ENCODE results near the gene MYRF.
A peak's percentile ranks its signal among the peaks of the same experiment; 100 is the strongest.

MYRF gene

GRCh38 chr11:61820174-61820573 is 67.7 kb downstream of the MYRF start:
- Histone ChIP-seq H3K4me1 (no peaks in the 10 kb centered on the region), H3K9me3 (no peaks in the 10 kb centered on the region), H3K4me3 (ENCODE audit: low read depth, low read length) (no peak overlapping the region), H3K27me3 (no peaks in the 10 kb centered on the region), H3K36me3 (no peaks in the 10 kb centered on the region)
- TF ChIP-seq CTCF (IDR thresholded peaks at IDR 0.05; ENCODE audit: low read depth, low read length): no peak
- DNase-seq: no peak

- Histone ChIP-seq H3K27me3 (no peaks in the 10 kb centered on the region), H3K36me3 (no peaks in the 10 kb centered on the region), H3K4me3 (ENCODE audit: low read depth, low read length) (peak overlapping the region; percentile 85), H3K9me3 (no peaks in the 10 kb centered on the region), H3K4me1 (no peaks in the 10 kb centered on the region)
- no peak for TF ChIP-seq CTCF (IDR thresholded peaks at IDR 0.05; ENCODE audit: low read depth, low read length)
- DNase-seq: no peak
Observed at GRCh38 chr11:61826930-61827570, 74.6 kb downstream of the MYRF start.

GRCh38 chr11:61827571-61828378 is 75.3 kb downstream of the MYRF start, which contains the start of gene FADS2:
Gene FADS2, plus strand, starts transcription at chr11:61828300. Its CDS starts 91 bp downstream, at chr11:61828391.
- H3K36me3 ChIP-seq: no peaks in the 10 kb centered on the region
- peak within 1 kb of the TSS; percentile 85 for H3K4me3 ChIP-seq (ENCODE audit: low read depth, low read length)
- H3K9me3 ChIP-seq: no peaks in the 10 kb centered on the region
- peak; percentile 93 for DNase-seq
- TF ChIP-seq CTCF (IDR thresholded peaks at IDR 0.05; ENCODE audit: low read depth, low read length): no peak
- H3K27me3 ChIP-seq: no peaks in the 10 kb centered on the region
- no peaks in the 10 kb centered on the region for H3K4me1 ChIP-seq

- H3K4me3 ChIP-seq (ENCODE audit: low read depth, low read length): peak overlapping the region; percentile 85
- no peaks in the 10 kb centered on the region for H3K9me3 ChIP-seq
- TF ChIP-seq CTCF (IDR thresholded peaks at IDR 0.05; ENCODE audit: low read depth, low read length): no peak
- H3K4me1 ChIP-seq: no peaks in the 10 kb centered on the region
- no peaks in the 10 kb centered on the region for H3K36me3 ChIP-seq
- DNase-seq: no peak
- H3K27me3 ChIP-seq: no peaks in the 10 kb centered on the region
Observed at GRCh38 chr11:61828379-61828628, 75.9 kb downstream of the MYRF start.

GRCh38 chr11:61828629-61829407 is 76.4 kb downstream of the MYRF start:
- Histone ChIP-seq H3K27me3 (no peaks in the 10 kb centered on the region), H3K4me3 (ENCODE audit: low read depth, low read length) (peak overlapping the region; percentile 85), H3K9me3 (no peaks in the 10 kb centered on the region), H3K4me1 (no peaks in the 10 kb centered on the region), H3K36me3 (no peaks in the 10 kb centered on the region)
- peak; percentile 47 for TF ChIP-seq CTCF (IDR thresholded peaks at IDR 0.05; ENCODE audit: low read depth, low read length)
- peak; percentile 47 for DNase-seq
